ENCODE data around the gene PLEKHA1.
A peak's percentile ranks its signal among the peaks of the same experiment; 100 is the strongest.

Gene PLEKHA1

GRCh38 chr10:122336961-122337360 is 37.5 kb upstream of the PLEKHA1 start:
- no peak overlapping the region for H3K4me3 ChIP-seq (ENCODE audit: low read length)
- H3K36me3 ChIP-seq (ENCODE audit: insufficient read depth, low read depth, low read length) = no peaks in the 10 kb centered on the region
- H3K4me1 ChIP-seq (ENCODE audit: insufficient read depth, low read length) = peaks cover 2% of the 10 kb centered on the region; the same call in 1 of the 2 replicates
- no peaks in the 10 kb centered on the region for H3K27me3 ChIP-seq (ENCODE audit: insufficient read depth, low read length)
- no peak overlapping the region for H3K9ac ChIP-seq (ENCODE audit: low read depth, low read length)
- H3K27ac ChIP-seq (ENCODE audit: low read length) = no peak overlapping the region
- no peaks in the 10 kb centered on the region for H3K9me3 ChIP-seq (ENCODE audit: insufficient read depth, low read depth, low read length)

GRCh38 chr10:122338609-122339441 is 35.7 kb upstream of the PLEKHA1 start:
- Histone ChIP-seq H3K36me3 (ENCODE audit: insufficient read depth, low read depth, low read length) (no peaks in the 10 kb centered on the region), H3K4me1 (ENCODE audit: insufficient read depth, low read length) (peaks cover 10% of the 10 kb centered on the region; the same call in 1 of the 2 replicates), H3K9me3 (ENCODE audit: insufficient read depth, low read depth, low read length) (no peaks in the 10 kb centered on the region), H3K27me3 (ENCODE audit: insufficient read depth, low read length) (no peaks in the 10 kb centered on the region), H3K4me3 (ENCODE audit: low read length) (no peak overlapping the region), H3K9ac (ENCODE audit: low read depth, low read length) (no peak overlapping the region), H3K27ac (ENCODE audit: low read length) (no peak overlapping the region)

- Histone ChIP-seq H3K9ac (ENCODE audit: low read depth, low read length) (no peak overlapping the region), H3K9me3 (ENCODE audit: insufficient read depth, low read depth, low read length) (peaks cover 6% of the 10 kb centered on the region), H3K27ac (ENCODE audit: low read length) (no peak overlapping the region), H3K36me3 (ENCODE audit: insufficient read depth, low read depth, low read length) (no peaks in the 10 kb centered on the region), H3K4me3 (ENCODE audit: low read length) (no peak overlapping the region), H3K4me1 (ENCODE audit: insufficient read depth, low read length) (peaks cover 13% of the 10 kb centered on the region; the same call in 1 of the 2 replicates), H3K27me3 (ENCODE audit: insufficient read depth, low read length) (no peaks in the 10 kb centered on the region)
Observed at GRCh38 chr10:122341141-122341810, 33.2 kb upstream of the PLEKHA1 start.

- H3K27ac ChIP-seq (ENCODE audit: low read length) = peak overlapping the region; percentile 8
Observed at GRCh38 chr10:122342293-122343134, 32.0 kb upstream of the PLEKHA1 start.

GRCh38 chr10:122343135-122343800 is 31.2 kb upstream of the PLEKHA1 start:
- H3K4me3 ChIP-seq (ENCODE audit: low read length) = no peak overlapping the region
- H3K9ac ChIP-seq (ENCODE audit: low read depth, low read length) = peak overlapping the region; percentile 47; the same call in 1 of the 2 replicates
- no peaks in the 10 kb centered on the region for H3K36me3 ChIP-seq (ENCODE audit: insufficient read depth, low read depth, low read length)
- no peak overlapping the region for H3K27ac ChIP-seq (ENCODE audit: low read length)
- peaks cover 14% of the 10 kb centered on the region for H3K9me3 ChIP-seq (ENCODE audit: insufficient read depth, low read depth, low read length)
- peaks cover 13% of the 10 kb centered on the region; the same call in 1 of the 2 replicates for H3K4me1 ChIP-seq (ENCODE audit: insufficient read depth, low read length)
- H3K27me3 ChIP-seq (ENCODE audit: insufficient read depth, low read length) = no peaks in the 10 kb centered on the region

More at GRCh38 chr10:122342293-122343134, 32.0 kb upstream of the PLEKHA1 start:
- Histone ChIP-seq H3K4me1 (ENCODE audit: insufficient read depth, low read length) (peaks cover 13% of the 10 kb centered on the region; the same call in 1 of the 2 replicates), H3K9ac (ENCODE audit: low read depth, low read length) (peak overlapping the region; percentile 47; the same call in 1 of the 2 replicates), H3K27me3 (ENCODE audit: insufficient read depth, low read length) (no peaks in the 10 kb centered on the region), H3K9me3 (ENCODE audit: insufficient read depth, low read depth, low read length) (peaks cover 14% of the 10 kb centered on the region), H3K4me3 (ENCODE audit: low read length) (no peak overlapping the region), H3K36me3 (ENCODE audit: insufficient read depth, low read depth, low read length) (no peaks in the 10 kb centered on the region)

GRCh38 chr10:122343936-122344335 is 30.6 kb upstream of the PLEKHA1 start:
- Histone ChIP-seq H3K4me3 (ENCODE audit: low read length) (no peak overlapping the region), H3K36me3 (ENCODE audit: insufficient read depth, low read depth, low read length) (no peaks in the 10 kb centered on the region), H3K4me1 (ENCODE audit: insufficient read depth, low read length) (peaks cover 13% of the 10 kb centered on the region; the same call in 1 of the 2 replicates), H3K27me3 (ENCODE audit: insufficient read depth, low read length) (no peaks in the 10 kb centered on the region), H3K27ac (ENCODE audit: low read length) (no peak overlapping the region), H3K9me3 (ENCODE audit: insufficient read depth, low read depth, low read length) (peaks cover 14% of the 10 kb centered on the region), H3K9ac (ENCODE audit: low read depth, low read length) (no peak overlapping the region)

- Histone ChIP-seq H3K4me1 (ENCODE audit: insufficient read depth, low read length) (peaks cover 14% of the 10 kb centered on the region; the same call in 1 of the 2 replicates), H3K4me3 (ENCODE audit: low read length) (no peak overlapping the region), H3K9me3 (ENCODE audit: insufficient read depth, low read depth, low read length) (peaks cover 14% of the 10 kb centered on the region), H3K27ac (ENCODE audit: low read length) (no peak overlapping the region), H3K9ac (ENCODE audit: low read depth, low read length) (no peak overlapping the region), H3K27me3 (ENCODE audit: insufficient read depth, low read length) (no peaks in the 10 kb centered on the region), H3K36me3 (ENCODE audit: insufficient read depth, low read depth, low read length) (no peaks in the 10 kb centered on the region)
Observed at GRCh38 chr10:122344741-122345258, 29.7 kb upstream of the PLEKHA1 start.

GRCh38 chr10:122346326-122346950 is 28.1 kb upstream of the PLEKHA1 start:
- Histone ChIP-seq H3K9ac (ENCODE audit: low read depth, low read length) (no peak overlapping the region), H3K36me3 (ENCODE audit: insufficient read depth, low read depth, low read length) (no peaks in the 10 kb centered on the region), H3K27ac (ENCODE audit: low read length) (no peak overlapping the region), H3K4me1 (ENCODE audit: insufficient read depth, low read length) (peaks cover 15% of the 10 kb centered on the region; the same call in 1 of the 2 replicates), H3K9me3 (ENCODE audit: insufficient read depth, low read depth, low read length) (peaks cover 14% of the 10 kb centered on the region), H3K4me3 (ENCODE audit: low read length) (no peak overlapping the region), H3K27me3 (ENCODE audit: insufficient read depth, low read length) (no peaks in the 10 kb centered on the region)

- Histone ChIP-seq H3K9ac (ENCODE audit: low read depth, low read length) (no peak overlapping the region), H3K4me1 (ENCODE audit: insufficient read depth, low read length) (peaks cover 15% of the 10 kb centered on the region; the same call in 1 of the 2 replicates), H3K9me3 (ENCODE audit: insufficient read depth, low read depth, low read length) (peaks cover 14% of the 10 kb centered on the region), H3K27me3 (ENCODE audit: insufficient read depth, low read length) (no peaks in the 10 kb centered on the region), H3K27ac (ENCODE audit: low read length) (no peak overlapping the region), H3K36me3 (ENCODE audit: insufficient read depth, low read depth, low read length) (no peaks in the 10 kb centered on the region), H3K4me3 (ENCODE audit: low read length) (no peak overlapping the region)
Observed at GRCh38 chr10:122347170-122347841, 27.2 kb upstream of the PLEKHA1 start.

- Histone ChIP-seq H3K4me1 (ENCODE audit: insufficient read depth, low read length) (peaks cover 10% of the 10 kb centered on the region; the same call in 1 of the 2 replicates), H3K9ac (ENCODE audit: low read depth, low read length) (no peak overlapping the region), H3K27me3 (ENCODE audit: insufficient read depth, low read length) (no peaks in the 10 kb centered on the region), H3K36me3 (ENCODE audit: insufficient read depth, low read depth, low read length) (no peaks in the 10 kb centered on the region), H3K4me3 (ENCODE audit: low read length) (no peak overlapping the region), H3K9me3 (ENCODE audit: insufficient read depth, low read depth, low read length) (peaks cover 14% of the 10 kb centered on the region), H3K27ac (ENCODE audit: low read length) (no peak overlapping the region)
Observed at GRCh38 chr10:122348512-122348911, 26.0 kb upstream of the PLEKHA1 start.
